KOPT-K1 (cell line): ENCODE data around the gene ATXN7.

ENCODE experiments used
- H3K27ac ChIP-seq: fragments of 200-600 bp; sonication (generic); 2 replicates; pipeline ENCODE4 v1.5.1; 2016; ENCODE audit warnings: antibody characterized with exemption, mild to moderate bottlenecking, low read depth, low read length; ENCODE audit not compliant: poor library complexity, severe bottlenecking
- H3K36me3 ChIP-seq: fragments of 200-600 bp; sonication (generic); 2 replicates; pipeline ENCODE4 v1.5.1; 2017; ENCODE audit warnings: antibody characterized with exemption, mild to moderate bottlenecking, low read length, moderate library complexity; ENCODE audit not compliant: insufficient read depth
- H3K9me3 ChIP-seq: fragments of 200-600 bp; sonication (generic); 2 replicates; pipeline ENCODE4 v1.5.1; 2017; ENCODE audit warnings: antibody characterized with exemption, low read length, mild to moderate bottlenecking; ENCODE audit not compliant: insufficient read depth, poor library complexity, severe bottlenecking

The ATXN7 gene

GRCh38 chr3:64028754-64029153 is 165.1 kb downstream of the ATXN7 start:
- Histone ChIP-seq H3K9me3 (peaks cover under 1% of the 10 kb centered on the region), H3K27ac (no peak overlapping the region), H3K36me3 (no peaks in the 10 kb centered on the region)

- peaks cover 6% of the 10 kb centered on the region for H3K9me3 ChIP-seq
- H3K27ac ChIP-seq, result no peak overlapping the region
- no peaks in the 10 kb centered on the region for H3K36me3 ChIP-seq
Measured at GRCh38 chr3:64029287-64029686, 165.6 kb downstream of the ATXN7 start.

GRCh38 chr3:64030741-64031140 is 167.1 kb downstream of the ATXN7 start:
- peaks cover 10% of the 10 kb centered on the region for H3K9me3 ChIP-seq
- H3K27ac ChIP-seq, result no peak overlapping the region
- H3K36me3 ChIP-seq, result no peaks in the 10 kb centered on the region

GRCh38 chr3:64031540-64032508 is 168.2 kb downstream of the ATXN7 start:
- no peaks in the 10 kb centered on the region for H3K36me3 ChIP-seq
- no peak overlapping the region for H3K27ac ChIP-seq
- peaks cover 10% of the 10 kb centered on the region for H3K9me3 ChIP-seq

GRCh38 chr3:64033069-64033468 is 169.4 kb downstream of the ATXN7 start:
- Histone ChIP-seq H3K9me3 (peaks cover 10% of the 10 kb centered on the region), H3K27ac (no peak overlapping the region), H3K36me3 (no peaks in the 10 kb centered on the region)

- H3K27ac ChIP-seq, result no peak overlapping the region
- H3K36me3 ChIP-seq, result no peaks in the 10 kb centered on the region
- H3K9me3 ChIP-seq, result peaks cover 10% of the 10 kb centered on the region
Measured at GRCh38 chr3:64037084-64037483, 173.4 kb downstream of the ATXN7 start.

- Histone ChIP-seq H3K36me3 (no peaks in the 10 kb centered on the region), H3K27ac (no peak overlapping the region), H3K9me3 (peaks cover 10% of the 10 kb centered on the region)
Measured at GRCh38 chr3:64038253-64038767, 174.6 kb downstream of the ATXN7 start.

GRCh38 chr3:64039332-64039731 is 175.7 kb downstream of the ATXN7 start:
- Histone ChIP-seq H3K36me3 (no peaks in the 10 kb centered on the region), H3K27ac (no peak overlapping the region), H3K9me3 (peaks cover 4% of the 10 kb centered on the region)

- Histone ChIP-seq H3K27ac (no peak overlapping the region), H3K9me3 (no peaks in the 10 kb centered on the region), H3K36me3 (no peaks in the 10 kb centered on the region)
Measured at GRCh38 chr3:64039981-64040733, 176.5 kb downstream of the ATXN7 start.

- H3K27ac ChIP-seq, result no peak overlapping the region
- H3K9me3 ChIP-seq, result no peaks in the 10 kb centered on the region
- no peaks in the 10 kb centered on the region for H3K36me3 ChIP-seq
Measured at GRCh38 chr3:64042952-64043351, 179.3 kb downstream of the ATXN7 start.

GRCh38 chr3:64046592-64046991 is 182.9 kb downstream of the ATXN7 start:
- Histone ChIP-seq H3K9me3 (no peaks in the 10 kb centered on the region), H3K27ac (no peak overlapping the region), H3K36me3 (no peaks in the 10 kb centered on the region)

- H3K9me3 ChIP-seq, result no peaks in the 10 kb centered on the region
- no peaks in the 10 kb centered on the region for H3K36me3 ChIP-seq
- H3K27ac ChIP-seq, result no peak overlapping the region
Measured at GRCh38 chr3:64046996-64047594, 183.4 kb downstream of the ATXN7 start.

- no peak overlapping the region for H3K27ac ChIP-seq
- H3K9me3 ChIP-seq, result no peaks in the 10 kb centered on the region
- no peaks in the 10 kb centered on the region for H3K36me3 ChIP-seq
Measured at GRCh38 chr3:64047787-64048186, 184.1 kb downstream of the ATXN7 start.

GRCh38 chr3:64048631-64049061 is 185.0 kb downstream of the ATXN7 start:
- H3K9me3 ChIP-seq, result no peaks in the 10 kb centered on the region
- H3K27ac ChIP-seq, result no peak overlapping the region
- H3K36me3 ChIP-seq, result no peaks in the 10 kb centered on the region

GRCh38 chr3:64049136-64049535 is 185.5 kb downstream of the ATXN7 start:
- Histone ChIP-seq H3K9me3 (no peaks in the 10 kb centered on the region), H3K27ac (no peak overlapping the region), H3K36me3 (no peaks in the 10 kb centered on the region)
